ENCODE measurements around the gene STOML3. TPM values are rescaled to one million over a fixed set of nuclear protein-coding genes. Genes with fewer than 3 reads are reported as not detected.

The STOML3 gene
- not detected in 2 replicates for total RNA-seq

- Histone ChIP-seq H2AFZ (ENCODE audit: low read length) (no peak within 1 kb of the TSS), H3K4me1 (ENCODE audit: insufficient read depth, low read length) (no peaks in the 10 kb centered on the region), H3K79me2 (ENCODE audit: insufficient read depth, low read length) (no peaks in the 10 kb centered on the region), H4K20me1 (ENCODE audit: insufficient read depth, low read length) (no peaks in the 10 kb centered on the region), H3K9me3 (ENCODE audit: low read depth, low read length) (no peaks in the 10 kb centered on the region), H3K4me2 (ENCODE audit: insufficient read depth, low read length) (no peak within 1 kb of the TSS), H3K27ac (ENCODE audit: low read depth, low read length) (no peak within 1 kb of the TSS), H3K36me3 (ENCODE audit: insufficient read depth, low read length) (no peaks in the 10 kb centered on the region), H3K4me3 (ENCODE audit: insufficient read depth, low read length) (no peak within 1 kb of the TSS), H3K27me3 (ENCODE audit: insufficient read depth, low read length) (no peaks in the 10 kb centered on the region)
- TF ChIP-seq CTCF (IDR thresholded peaks at IDR 0.05; ENCODE audit: extremely low read depth, low read depth, low read length), result no peak
- DNase-seq (ENCODE audit: insufficient read length, low spot score, missing footprints), result no peak
Measured at GRCh38 chr13:38990693-38991092, at the start of gene STOML3. Gene STOML3 (minus strand): TSS chr13:38990831. CDS start chr13:38990721, 110 bp downstream.

GRCh38 chr13:39040206-39040605, 49.6 kb upstream of the STOML3 start:
- no peak overlapping the region for H2AFZ ChIP-seq (ENCODE audit: low read length)
- H3K27ac ChIP-seq (ENCODE audit: low read depth, low read length), result no peak overlapping the region
- no peak for DNase-seq (ENCODE audit: insufficient read length, low spot score, missing footprints)
- no peaks in the 10 kb centered on the region for H3K36me3 ChIP-seq (ENCODE audit: insufficient read depth, low read length)
- no peak for TF ChIP-seq CTCF (IDR thresholded peaks at IDR 0.05; ENCODE audit: extremely low read depth, low read depth, low read length)
- peaks cover 11% of the 10 kb centered on the region for H4K20me1 ChIP-seq (ENCODE audit: insufficient read depth, low read length)
- H3K9me3 ChIP-seq (ENCODE audit: low read depth, low read length), result no peaks in the 10 kb centered on the region
- peak overlapping the region; percentile 21 for H3K4me2 ChIP-seq (ENCODE audit: insufficient read depth, low read length)
- H3K79me2 ChIP-seq (ENCODE audit: insufficient read depth, low read length), result peaks cover 39% of the 10 kb centered on the region
- H3K27me3 ChIP-seq (ENCODE audit: insufficient read depth, low read length), result no peaks in the 10 kb centered on the region
- H3K4me3 ChIP-seq (ENCODE audit: insufficient read depth, low read length), result no peak overlapping the region
- H3K4me1 ChIP-seq (ENCODE audit: insufficient read depth, low read length), result peaks cover 21% of the 10 kb centered on the region

GRCh38 chr13:39039041-39039440, 48.4 kb upstream of the STOML3 start:
- DNase-seq (ENCODE audit: insufficient read length, low spot score, missing footprints), result no peak
- Histone ChIP-seq H3K27me3 (ENCODE audit: insufficient read depth, low read length) (no peaks in the 10 kb centered on the region), H3K4me1 (ENCODE audit: insufficient read depth, low read length) (peaks cover 21% of the 10 kb centered on the region), H3K27ac (ENCODE audit: low read depth, low read length) (peak overlapping the region; percentile 95), H3K9me3 (ENCODE audit: low read depth, low read length) (no peaks in the 10 kb centered on the region), H2AFZ (ENCODE audit: low read length) (peak overlapping the region; percentile 98), H4K20me1 (ENCODE audit: insufficient read depth, low read length) (peaks cover 11% of the 10 kb centered on the region), H3K79me2 (ENCODE audit: insufficient read depth, low read length) (peaks cover 51% of the 10 kb centered on the region), H3K4me3 (ENCODE audit: insufficient read depth, low read length) (peak overlapping the region; percentile 90), H3K4me2 (ENCODE audit: insufficient read depth, low read length) (peak overlapping the region; percentile 85), H3K36me3 (ENCODE audit: insufficient read depth, low read length) (no peaks in the 10 kb centered on the region)
- no peak for TF ChIP-seq CTCF (IDR thresholded peaks at IDR 0.05; ENCODE audit: extremely low read depth, low read depth, low read length)

GRCh38 chr13:39038569-39039030, 48.0 kb upstream of the STOML3 start:
- peaks cover 11% of the 10 kb centered on the region for H4K20me1 ChIP-seq (ENCODE audit: insufficient read depth, low read length)
- no peaks in the 10 kb centered on the region for H3K27me3 ChIP-seq (ENCODE audit: insufficient read depth, low read length)
- no peaks in the 10 kb centered on the region for H3K9me3 ChIP-seq (ENCODE audit: low read depth, low read length)
- H3K27ac ChIP-seq (ENCODE audit: low read depth, low read length), result peak overlapping the region; percentile 95
- peak overlapping the region; percentile 85 for H3K4me2 ChIP-seq (ENCODE audit: insufficient read depth, low read length)
- peaks cover 21% of the 10 kb centered on the region for H3K4me1 ChIP-seq (ENCODE audit: insufficient read depth, low read length)
- H3K79me2 ChIP-seq (ENCODE audit: insufficient read depth, low read length), result peaks cover 55% of the 10 kb centered on the region
- TF ChIP-seq CTCF (IDR thresholded peaks at IDR 0.05; ENCODE audit: extremely low read depth, low read depth, low read length), result no peak
- no peaks in the 10 kb centered on the region for H3K36me3 ChIP-seq (ENCODE audit: insufficient read depth, low read length)
- H3K4me3 ChIP-seq (ENCODE audit: insufficient read depth, low read length), result peak overlapping the region; percentile 90
- DNase-seq (ENCODE audit: insufficient read length, low spot score, missing footprints), result peak; percentile 22
- peak overlapping the region; percentile 98 for H2AFZ ChIP-seq (ENCODE audit: low read length)
